ENCODE data around the gene ANXA6. TPM values are rescaled to one million over a fixed set of nuclear protein-coding genes. Genes with fewer than 3 reads are reported as not detected.

The ANXA6 gene
- total RNA-seq, 1 donor from 2014 or later: 224 TPM

DNA sequence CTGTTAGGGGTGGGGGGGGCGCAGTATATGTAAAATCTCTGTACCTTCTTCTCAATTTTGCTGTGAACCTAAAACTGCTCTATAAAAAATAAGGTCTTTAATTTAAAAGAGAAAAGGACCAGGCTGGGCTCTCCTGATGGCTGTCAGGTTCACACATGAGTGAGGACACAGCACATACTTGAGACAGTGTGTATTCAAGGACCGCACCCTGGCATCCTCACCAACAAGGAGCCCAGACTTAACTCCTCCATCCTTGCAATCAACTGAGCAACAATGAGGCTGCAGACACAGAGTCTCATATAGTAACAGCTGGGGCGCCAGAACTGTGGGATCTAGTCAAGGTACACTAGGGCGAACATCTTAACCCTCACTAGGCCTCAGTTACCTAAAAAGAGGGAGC is 86.6 kb downstream of the ANXA6 start:
- H3K4me3 Mint-ChIP-seq (ENCODE audit: unreplicated experiment): no peak overlapping the region
- H3K36me3 Mint-ChIP-seq (ENCODE audit: low read depth, unreplicated experiment): peaks cover 26% of the 10 kb centered on the region
- H3K27ac Mint-ChIP-seq (ENCODE audit: unreplicated experiment): no peak overlapping the region
- no peak for DNase-seq (ENCODE audit: low spot score)
- TF ChIP-seq, protein P1, sequence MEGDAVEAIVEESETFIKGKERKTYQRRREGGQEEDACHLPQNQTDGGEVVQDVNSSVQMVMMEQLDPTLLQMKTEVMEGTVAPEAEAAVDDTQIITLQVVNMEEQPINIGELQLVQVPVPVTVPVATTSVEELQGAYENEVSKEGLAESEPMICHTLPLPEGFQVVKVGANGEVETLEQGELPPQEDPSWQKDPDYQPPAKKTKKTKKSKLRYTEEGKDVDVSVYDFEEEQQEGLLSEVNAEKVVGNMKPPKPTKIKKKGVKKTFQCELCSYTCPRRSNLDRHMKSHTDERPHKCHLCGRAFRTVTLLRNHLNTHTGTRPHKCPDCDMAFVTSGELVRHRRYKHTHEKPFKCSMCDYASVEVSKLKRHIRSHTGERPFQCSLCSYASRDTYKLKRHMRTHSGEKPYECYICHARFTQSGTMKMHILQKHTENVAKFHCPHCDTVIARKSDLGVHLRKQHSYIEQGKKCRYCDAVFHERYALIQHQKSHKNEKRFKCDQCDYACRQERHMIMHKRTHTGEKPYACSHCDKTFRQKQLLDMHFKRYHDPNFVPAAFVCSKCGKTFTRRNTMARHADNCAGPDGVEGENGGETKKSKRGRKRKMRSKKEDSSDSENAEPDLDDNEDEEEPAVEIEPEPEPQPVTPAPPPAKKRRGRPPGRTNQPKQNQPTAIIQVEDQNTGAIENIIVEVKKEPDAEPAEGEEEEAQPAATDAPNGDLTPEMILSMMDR (IDR thresholded peaks at IDR 0.05; ENCODE audit: unreplicated experiment): no peak
- peaks cover 34% of the 10 kb centered on the region for H3K4me1 Mint-ChIP-seq (ENCODE audit: unreplicated experiment)
- peaks cover 7% of the 10 kb centered on the region for H3K27me3 Mint-ChIP-seq (ENCODE audit: unreplicated experiment)
- H3K9me3 Mint-ChIP-seq (ENCODE audit: unreplicated experiment): no peaks in the 10 kb centered on the region

DNA sequence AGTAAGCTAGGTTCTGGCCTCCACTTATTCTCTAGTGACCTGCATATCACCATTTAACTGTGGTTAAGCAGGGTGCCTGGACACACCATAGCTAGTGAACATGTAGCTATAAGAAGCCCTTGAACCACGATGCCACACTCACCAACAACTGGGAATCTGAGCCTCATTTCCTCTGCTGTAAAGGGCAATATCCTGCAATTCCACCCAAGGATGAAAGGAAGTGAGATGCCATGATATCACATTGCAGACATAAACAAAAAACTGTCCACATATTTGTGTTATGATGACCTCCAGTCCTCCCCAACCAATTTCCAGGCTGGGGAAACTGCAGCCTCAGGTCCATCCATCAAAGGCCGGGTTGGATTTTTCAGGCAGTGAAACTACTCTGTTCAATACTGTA is 87.1 kb downstream of the ANXA6 start:
- no peak overlapping the region for H3K27ac Mint-ChIP-seq (ENCODE audit: unreplicated experiment)
- peaks cover 34% of the 10 kb centered on the region for H3K4me1 Mint-ChIP-seq (ENCODE audit: unreplicated experiment)

DNA sequence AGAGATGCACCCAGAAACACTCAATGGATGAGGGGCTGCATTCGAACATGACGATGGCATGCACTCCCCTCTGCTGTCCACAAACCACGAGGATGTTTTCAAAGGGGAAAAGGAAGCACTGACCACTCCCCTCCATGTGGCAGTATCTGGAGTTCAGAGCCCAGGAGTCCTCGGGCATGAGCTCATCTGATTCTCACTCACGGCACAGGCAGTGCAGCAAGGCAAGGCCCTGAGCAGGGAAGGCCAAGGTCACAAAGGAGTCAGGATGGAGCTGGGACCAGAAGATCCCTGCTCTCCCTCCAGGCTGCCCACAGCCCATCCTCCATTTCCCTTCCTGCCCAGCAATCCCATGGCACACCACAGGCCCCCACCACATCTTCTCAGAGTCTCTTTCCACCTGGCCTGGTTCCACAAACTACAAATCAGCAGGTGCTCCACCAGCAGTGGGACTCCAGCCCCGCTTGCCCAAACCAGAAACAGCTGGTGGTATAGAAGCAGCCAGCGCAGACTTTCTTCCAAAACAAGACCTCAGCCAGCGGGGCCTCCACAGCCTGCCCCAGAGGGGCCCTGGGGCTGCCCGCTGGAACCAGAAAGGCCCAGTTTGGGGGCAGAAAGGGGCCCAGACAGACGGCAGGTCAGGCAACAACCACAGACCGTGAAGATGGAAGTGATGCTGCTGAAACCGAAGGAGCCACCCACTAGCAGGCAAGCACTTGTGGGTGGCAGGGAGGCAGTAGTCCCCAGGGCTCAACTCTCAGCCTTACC is 89.0 kb downstream of the ANXA6 start:
- TF ChIP-seq, protein P1 (IDR thresholded peaks at IDR 0.05; ENCODE audit: unreplicated experiment): no peak
- Mint-ChIP-seq H3K9me3 (ENCODE audit: unreplicated experiment) (no peaks in the 10 kb centered on the region), H3K4me1 (ENCODE audit: unreplicated experiment) (peaks cover 34% of the 10 kb centered on the region), H3K27ac (ENCODE audit: unreplicated experiment) (no peak overlapping the region), H3K27me3 (ENCODE audit: unreplicated experiment) (peaks cover 3% of the 10 kb centered on the region), H3K4me3 (ENCODE audit: unreplicated experiment) (no peak overlapping the region), H3K36me3 (ENCODE audit: low read depth, unreplicated experiment) (peaks cover 22% of the 10 kb centered on the region)
- DNase-seq (ENCODE audit: low spot score): no peak

More for the DNA sequence above, 87.1 kb downstream of the ANXA6 start:
- TF ChIP-seq, protein P1 (IDR thresholded peaks at IDR 0.05; ENCODE audit: unreplicated experiment): no peak
- Mint-ChIP-seq H3K27me3 (ENCODE audit: unreplicated experiment) (peaks cover 4% of the 10 kb centered on the region), H3K36me3 (ENCODE audit: low read depth, unreplicated experiment) (peaks cover 24% of the 10 kb centered on the region), H3K4me3 (ENCODE audit: unreplicated experiment) (no peak overlapping the region), H3K9me3 (ENCODE audit: unreplicated experiment) (no peaks in the 10 kb centered on the region)
- no peak for DNase-seq (ENCODE audit: low spot score)

DNA sequence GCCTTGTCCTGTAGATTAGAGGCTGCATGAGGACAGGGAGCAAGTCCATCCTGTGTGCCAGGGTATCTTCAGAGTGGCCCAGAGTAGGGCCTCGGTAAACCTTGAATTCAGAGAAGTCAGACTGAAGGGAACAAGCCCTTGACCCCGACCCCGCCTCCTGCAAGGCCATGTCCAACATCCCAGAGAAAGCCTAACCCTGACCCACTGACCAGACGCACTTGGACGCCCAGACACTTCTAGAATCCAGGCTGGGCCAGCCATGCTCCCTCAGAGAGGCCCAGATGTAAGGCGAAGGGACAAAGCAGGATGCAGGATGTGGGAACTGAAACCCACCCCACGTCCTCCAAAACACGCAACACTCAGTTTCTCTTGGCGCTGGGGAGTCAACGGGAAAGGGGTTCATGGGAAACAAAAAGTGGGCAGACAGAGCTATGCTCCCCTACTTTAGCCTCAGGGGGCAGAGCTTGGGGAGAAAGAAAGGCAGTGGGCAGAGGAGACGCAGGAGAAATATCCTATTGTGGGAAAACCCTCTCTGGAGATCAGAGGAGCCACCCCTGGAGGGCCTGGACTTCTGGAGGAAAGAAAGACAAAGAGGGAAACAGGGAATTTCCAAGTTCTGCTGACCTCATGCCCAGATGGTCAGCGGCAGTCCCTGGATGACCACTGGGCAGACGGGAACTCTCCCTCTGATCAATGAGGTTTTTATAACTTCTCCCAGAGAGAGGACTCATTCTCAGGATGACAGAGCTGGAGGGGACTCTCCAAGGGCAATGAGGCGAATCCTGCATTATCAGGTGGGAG is 89.7 kb downstream of the ANXA6 start:
- peaks cover 5% of the 10 kb centered on the region for H3K27me3 Mint-ChIP-seq (ENCODE audit: unreplicated experiment)
- H3K36me3 Mint-ChIP-seq (ENCODE audit: low read depth, unreplicated experiment): peaks cover 27% of the 10 kb centered on the region
- DNase-seq (ENCODE audit: low spot score): no peak
- no peaks in the 10 kb centered on the region for H3K9me3 Mint-ChIP-seq (ENCODE audit: unreplicated experiment)
- H3K27ac Mint-ChIP-seq (ENCODE audit: unreplicated experiment): peak overlapping the region; percentile 68
- TF ChIP-seq, protein P1 (IDR thresholded peaks at IDR 0.05; ENCODE audit: unreplicated experiment): no peak
- H3K4me3 Mint-ChIP-seq (ENCODE audit: unreplicated experiment): no peak overlapping the region
- H3K4me1 Mint-ChIP-seq (ENCODE audit: unreplicated experiment): peaks cover 34% of the 10 kb centered on the region

DNA sequence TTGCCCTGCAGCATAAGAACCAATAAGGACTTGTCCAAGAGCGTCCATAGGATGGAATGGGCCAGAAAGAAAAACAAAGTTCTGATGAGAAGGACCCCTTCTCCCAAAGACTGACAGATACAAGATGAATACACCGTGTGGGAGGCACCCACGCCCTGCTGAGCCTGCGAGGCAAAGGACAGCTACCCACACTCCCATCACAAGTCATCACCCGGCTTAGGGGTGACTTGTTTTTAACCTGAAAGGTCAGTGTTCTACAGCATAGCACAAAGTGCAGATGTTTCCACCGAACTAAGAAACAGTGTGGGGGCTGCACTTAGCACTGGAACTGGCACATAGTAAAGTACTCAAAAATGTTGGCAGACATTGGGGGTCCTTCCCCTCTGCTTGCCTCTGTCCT is 90.7 kb downstream of the ANXA6 start:
- H3K4me3 Mint-ChIP-seq (ENCODE audit: unreplicated experiment): no peak overlapping the region
- H3K36me3 Mint-ChIP-seq (ENCODE audit: low read depth, unreplicated experiment): peaks cover 30% of the 10 kb centered on the region
- TF ChIP-seq, protein P1 (IDR thresholded peaks at IDR 0.05; ENCODE audit: unreplicated experiment): no peak
- no peak for DNase-seq (ENCODE audit: low spot score)
- peaks cover 5% of the 10 kb centered on the region for H3K27me3 Mint-ChIP-seq (ENCODE audit: unreplicated experiment)
- no peak overlapping the region for H3K27ac Mint-ChIP-seq (ENCODE audit: unreplicated experiment)
- H3K9me3 Mint-ChIP-seq (ENCODE audit: unreplicated experiment): no peaks in the 10 kb centered on the region
- peaks cover 27% of the 10 kb centered on the region for H3K4me1 Mint-ChIP-seq (ENCODE audit: unreplicated experiment)

Data from endothelial cell (in vitro differentiated cells).